HepG2 (cell line): ENCODE results near the gene SLC25A22. TPM values are rescaled to one million over a fixed set of nuclear protein-coding genes. Genes with fewer than 3 reads are reported as not detected.

ENCODE experiments used
- BRD4 ChIP-seq: sonication (generic); formaldehyde crosslinking; IDR thresholded peaks from 2 replicates; pipeline ENCODE4 v1.4.0; 2020; ENCODE audit warnings: missing genetic modification reagents
- EZH2 ChIP-seq: conservative IDR thresholded peaks from 2 replicates; pipeline ENCODE4 v1.6.1; 2012; ENCODE audit warnings: mild to moderate bottlenecking, low read depth, low read length, moderate library complexity
- NFYB ChIP-seq: sonication (generic); formaldehyde crosslinking; IDR thresholded peaks from 2 replicates; pipeline ENCODE4 v1.4.0; 2020; ENCODE audit warnings: missing genetic modification reagents
- NPAS2 ChIP-seq: sonication (generic); formaldehyde crosslinking; IDR thresholded peaks from 2 replicates; pipeline ENCODE4 v1.8.0; 2022; ENCODE audit warnings: mild to moderate bottlenecking, missing genetic modification reagents, borderline replicate concordance
- SNAPC5 ChIP-seq: sonication (generic); formaldehyde crosslinking; IDR thresholded peaks from 2 replicates; pipeline ENCODE4 v1.8.1; 2023; ENCODE audit warnings: mild to moderate bottlenecking, missing genetic modification reagents, borderline replicate concordance
- WIZ ChIP-seq: sonication (generic); formaldehyde crosslinking; IDR thresholded peaks from 2 replicates; pipeline ENCODE4 v1.5.1; 2020; ENCODE audit warnings: mild to moderate bottlenecking, missing genetic modification reagents
- ZFP62 ChIP-seq: sonication (generic); formaldehyde crosslinking; IDR thresholded peaks from 2 replicates; pipeline ENCODE4 v1.4.0; 2020; ENCODE audit warnings: missing genetic modification reagents
- ZNF331 ChIP-seq: sonication (generic); formaldehyde crosslinking; IDR thresholded peaks from 2 replicates; pipeline ENCODE4 v1.4.0; 2020; ENCODE audit warnings: missing genetic modification reagents
- ZNF547 ChIP-seq: sonication (generic); formaldehyde crosslinking; IDR thresholded peaks from 2 replicates; pipeline ENCODE4 v1.5.1; 2020; ENCODE audit warnings: mild to moderate bottlenecking, missing genetic modification reagents
- ZNF556 ChIP-seq: sonication (generic); formaldehyde crosslinking; IDR thresholded peaks from 2 replicates; pipeline ENCODE4 v1.4.0; 2020; ENCODE audit warnings: mild to moderate bottlenecking, missing genetic modification reagents, borderline replicate concordance
- ZNF737 ChIP-seq: sonication (generic); formaldehyde crosslinking; IDR thresholded peaks from 2 replicates; pipeline ENCODE4 v1.5.0; 2020; ENCODE audit warnings: missing genetic modification reagents, mild to moderate bottlenecking, borderline replicate concordance
- polyA plus RNA-seq, 8 experiments: library from polyadenylated mRNA; depleted of rRNA in 3 of 8; stranded (reverse) in 7 of 8; unstranded in 1 of 8; fragments of >200 nt; fragmentation: Illumina TruSeq in 4 of 8; extraction: Trizol in 4 of 8; gene quantifications; 2 replicates each; pipeline versions ENCODE4 v1.2.1 to v1.2.3, GENCODE V29; 2011 to 2016; ENCODE audit warnings: low read depth in 4 of 8, missing spikeins in 1 of 8, mixed read lengths in 1 of 8; ENCODE audit not compliant: insufficient read depth in 1 of 8
- total RNA-seq, 5 experiments: library from RNA; depleted of rRNA; stranded (reverse); fragments of >200 nt; fragmentation: Illumina TruSeq; extraction: Trizol; gene quantifications; 2 replicates each; pipeline ENCODE4 v1.2.3, GENCODE V29; 2016; ENCODE audit warnings: low read depth in 1 of 5
- TF ChIP-seq, protein P1 (sequence below): sonication (generic); formaldehyde crosslinking; IDR thresholded peaks from 2 replicates; pipeline ENCODE4 v1.8.1; 2022; ENCODE audit warnings: low read depth, mild to moderate bottlenecking, missing genetic modification reagents
- TF ChIP-seq, protein P2 (sequence below): sonication (generic); formaldehyde crosslinking; IDR thresholded peaks from 2 replicates; pipeline ENCODE4 v1.5.1; 2020; ENCODE audit warnings: mild to moderate bottlenecking, missing genetic modification reagents, moderate library complexity
- TF ChIP-seq, protein P3 (sequence below): sonication (generic); formaldehyde crosslinking; IDR thresholded peaks from 2 replicates; pipeline ENCODE4 v1.5.1; 2020; ENCODE audit warnings: missing genetic modification reagents, mild to moderate bottlenecking, borderline replicate concordance
- TF ChIP-seq, protein P4 (sequence below): sonication (generic); formaldehyde crosslinking; IDR thresholded peaks from 2 replicates; pipeline ENCODE4 v1.5.0; 2020; ENCODE audit warnings: missing genetic modification reagents

SLC25A22 gene
- total and polyA plus RNA-seq, 2 of the 13 experiments (the other 11 are each of a cell fraction or from before 2014, with no cell fraction given) = 12.4 to 19.2 TPM

DNA sequence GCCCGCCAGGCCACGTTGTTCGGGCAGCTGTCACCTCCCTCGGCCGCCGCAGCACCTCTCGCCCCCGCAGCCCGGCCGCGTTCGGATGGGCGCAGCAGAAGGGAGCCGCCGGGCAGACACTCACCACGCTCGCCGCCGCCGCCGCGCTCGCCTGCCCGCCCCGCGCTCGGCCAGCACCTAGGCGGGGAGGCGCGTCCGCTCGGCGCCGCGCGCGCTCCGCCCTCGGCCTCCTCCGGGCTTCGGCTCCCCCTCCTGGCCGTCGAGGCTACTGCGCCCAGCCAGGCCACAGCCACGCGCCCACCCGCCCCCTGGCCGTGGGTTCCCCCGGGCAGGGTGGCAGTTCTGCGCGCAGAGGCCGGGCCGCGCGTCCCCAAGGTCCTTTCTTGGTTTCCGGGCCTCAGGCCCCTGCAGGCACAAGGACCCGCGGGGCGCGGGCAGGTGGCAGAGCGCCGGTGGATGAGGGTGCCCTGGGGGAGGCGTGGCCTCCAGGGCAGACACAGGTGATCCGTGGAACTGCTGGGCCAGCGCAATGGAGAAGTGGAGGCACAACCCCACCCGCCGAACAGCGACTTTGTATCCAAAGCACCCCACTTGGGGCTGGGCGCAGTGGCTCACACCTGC is at the start of gene SLC25A22 (continued):
- TF ChIP-seq, protein P1, sequence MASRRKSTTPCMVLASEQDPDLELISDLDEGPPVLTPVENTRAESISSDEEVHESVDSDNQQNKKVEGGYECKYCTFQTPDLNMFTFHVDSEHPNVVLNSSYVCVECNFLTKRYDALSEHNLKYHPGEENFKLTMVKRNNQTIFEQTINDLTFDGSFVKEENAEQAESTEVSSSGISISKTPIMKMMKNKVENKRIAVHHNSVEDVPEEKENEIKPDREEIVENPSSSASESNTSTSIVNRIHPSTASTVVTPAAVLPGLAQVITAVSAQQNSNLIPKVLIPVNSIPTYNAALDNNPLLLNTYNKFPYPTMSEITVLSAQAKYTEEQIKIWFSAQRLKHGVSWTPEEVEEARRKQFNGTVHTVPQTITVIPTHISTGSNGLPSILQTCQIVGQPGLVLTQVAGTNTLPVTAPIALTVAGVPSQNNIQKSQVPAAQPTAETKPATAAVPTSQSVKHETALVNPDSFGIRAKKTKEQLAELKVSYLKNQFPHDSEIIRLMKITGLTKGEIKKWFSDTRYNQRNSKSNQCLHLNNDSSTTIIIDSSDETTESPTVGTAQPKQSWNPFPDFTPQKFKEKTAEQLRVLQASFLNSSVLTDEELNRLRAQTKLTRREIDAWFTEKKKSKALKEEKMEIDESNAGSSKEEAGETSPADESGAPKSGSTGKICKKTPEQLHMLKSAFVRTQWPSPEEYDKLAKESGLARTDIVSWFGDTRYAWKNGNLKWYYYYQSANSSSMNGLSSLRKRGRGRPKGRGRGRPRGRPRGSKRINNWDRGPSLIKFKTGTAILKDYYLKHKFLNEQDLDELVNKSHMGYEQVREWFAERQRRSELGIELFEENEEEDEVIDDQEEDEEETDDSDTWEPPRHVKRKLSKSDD (CRISPR knock-in tag) = 0 out of 2 replicates have a peak, but pooled peaks have one; percentile 43
- TF ChIP-seq ZNF331 (CRISPR knock-in tag) = no peak
- no peak for TF ChIP-seq WIZ
- TF ChIP-seq SNAPC5 (CRISPR knock-in tag) = no peak
- TF ChIP-seq EZH2 = no peak
- no peak for TF ChIP-seq ZNF547 (CRISPR knock-in tag)
- TF ChIP-seq BRD4 = 0 out of 2 replicates have a peak, but pooled peaks have one; percentile 4
- TF ChIP-seq ZNF556 = no peak
- no peak for TF ChIP-seq NFYB (CRISPR knock-in tag)
- TF ChIP-seq ZNF737 (CRISPR knock-in tag) = no peak
- TF ChIP-seq, protein P2, sequence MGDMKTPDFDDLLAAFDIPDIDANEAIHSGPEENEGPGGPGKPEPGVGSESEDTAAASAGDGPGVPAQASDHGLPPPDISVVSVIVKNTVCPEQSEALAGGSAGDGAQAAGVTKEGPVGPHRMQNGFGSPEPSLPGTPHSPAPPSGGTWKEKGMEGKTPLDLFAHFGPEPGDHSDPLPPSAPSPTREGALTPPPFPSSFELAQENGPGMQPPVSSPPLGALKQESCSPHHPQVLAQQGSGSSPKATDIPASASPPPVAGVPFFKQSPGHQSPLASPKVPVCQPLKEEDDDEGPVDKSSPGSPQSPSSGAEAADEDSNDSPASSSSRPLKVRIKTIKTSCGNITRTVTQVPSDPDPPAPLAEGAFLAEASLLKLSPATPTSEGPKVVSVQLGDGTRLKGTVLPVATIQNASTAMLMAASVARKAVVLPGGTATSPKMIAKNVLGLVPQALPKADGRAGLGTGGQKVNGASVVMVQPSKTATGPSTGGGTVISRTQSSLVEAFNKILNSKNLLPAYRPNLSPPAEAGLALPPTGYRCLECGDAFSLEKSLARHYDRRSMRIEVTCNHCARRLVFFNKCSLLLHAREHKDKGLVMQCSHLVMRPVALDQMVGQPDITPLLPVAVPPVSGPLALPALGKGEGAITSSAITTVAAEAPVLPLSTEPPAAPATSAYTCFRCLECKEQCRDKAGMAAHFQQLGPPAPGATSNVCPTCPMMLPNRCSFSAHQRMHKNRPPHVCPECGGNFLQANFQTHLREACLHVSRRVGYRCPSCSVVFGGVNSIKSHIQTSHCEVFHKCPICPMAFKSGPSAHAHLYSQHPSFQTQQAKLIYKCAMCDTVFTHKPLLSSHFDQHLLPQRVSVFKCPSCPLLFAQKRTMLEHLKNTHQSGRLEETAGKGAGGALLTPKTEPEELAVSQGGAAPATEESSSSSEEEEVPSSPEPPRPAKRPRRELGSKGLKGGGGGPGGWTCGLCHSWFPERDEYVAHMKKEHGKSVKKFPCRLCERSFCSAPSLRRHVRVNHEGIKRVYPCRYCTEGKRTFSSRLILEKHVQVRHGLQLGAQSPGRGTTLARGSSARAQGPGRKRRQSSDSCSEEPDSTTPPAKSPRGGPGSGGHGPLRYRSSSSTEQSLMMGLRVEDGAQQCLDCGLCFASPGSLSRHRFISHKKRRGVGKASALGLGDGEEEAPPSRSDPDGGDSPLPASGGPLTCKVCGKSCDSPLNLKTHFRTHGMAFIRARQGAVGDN (CRISPR knock-in tag) = peak; percentile 41
- 0 out of 2 replicates have a peak, but pooled peaks have one; percentile 43 for TF ChIP-seq ZFP62 (CRISPR knock-in tag)
- TF ChIP-seq NPAS2 (CRISPR knock-in tag) = no peak
- TF ChIP-seq, protein P3, sequence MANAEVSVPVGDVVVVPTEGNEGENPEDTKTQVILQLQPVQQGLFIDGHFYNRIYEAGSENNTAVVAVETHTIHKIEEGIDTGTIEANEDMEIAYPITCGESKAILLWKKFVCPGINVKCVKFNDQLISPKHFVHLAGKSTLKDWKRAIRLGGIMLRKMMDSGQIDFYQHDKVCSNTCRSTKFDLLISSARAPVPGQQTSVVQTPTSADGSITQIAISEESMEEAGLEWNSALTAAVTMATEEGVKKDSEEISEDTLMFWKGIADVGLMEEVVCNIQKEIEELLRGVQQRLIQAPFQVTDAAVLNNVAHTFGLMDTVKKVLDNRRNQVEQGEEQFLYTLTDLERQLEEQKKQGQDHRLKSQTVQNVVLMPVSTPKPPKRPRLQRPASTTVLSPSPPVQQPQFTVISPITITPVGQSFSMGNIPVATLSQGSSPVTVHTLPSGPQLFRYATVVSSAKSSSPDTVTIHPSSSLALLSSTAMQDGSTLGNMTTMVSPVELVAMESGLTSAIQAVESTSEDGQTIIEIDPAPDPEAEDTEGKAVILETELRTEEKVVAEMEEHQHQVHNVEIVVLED (CRISPR knock-in tag) = no peak
- TF ChIP-seq, protein P4, sequence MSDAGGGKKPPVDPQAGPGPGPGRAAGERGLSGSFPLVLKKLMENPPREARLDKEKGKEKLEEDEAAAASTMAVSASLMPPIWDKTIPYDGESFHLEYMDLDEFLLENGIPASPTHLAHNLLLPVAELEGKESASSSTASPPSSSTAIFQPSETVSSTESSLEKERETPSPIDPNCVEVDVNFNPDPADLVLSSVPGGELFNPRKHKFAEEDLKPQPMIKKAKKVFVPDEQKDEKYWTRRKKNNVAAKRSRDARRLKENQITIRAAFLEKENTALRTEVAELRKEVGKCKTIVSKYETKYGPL = no peak
